ENCODE data around the gene MAPK11.
"Not testable (repeated sequence)": the region's sequence is repeated elsewhere in the genome, so short reads cannot be mapped to it uniquely, and the experiment has no call there.

The MAPK11 gene

DNA sequence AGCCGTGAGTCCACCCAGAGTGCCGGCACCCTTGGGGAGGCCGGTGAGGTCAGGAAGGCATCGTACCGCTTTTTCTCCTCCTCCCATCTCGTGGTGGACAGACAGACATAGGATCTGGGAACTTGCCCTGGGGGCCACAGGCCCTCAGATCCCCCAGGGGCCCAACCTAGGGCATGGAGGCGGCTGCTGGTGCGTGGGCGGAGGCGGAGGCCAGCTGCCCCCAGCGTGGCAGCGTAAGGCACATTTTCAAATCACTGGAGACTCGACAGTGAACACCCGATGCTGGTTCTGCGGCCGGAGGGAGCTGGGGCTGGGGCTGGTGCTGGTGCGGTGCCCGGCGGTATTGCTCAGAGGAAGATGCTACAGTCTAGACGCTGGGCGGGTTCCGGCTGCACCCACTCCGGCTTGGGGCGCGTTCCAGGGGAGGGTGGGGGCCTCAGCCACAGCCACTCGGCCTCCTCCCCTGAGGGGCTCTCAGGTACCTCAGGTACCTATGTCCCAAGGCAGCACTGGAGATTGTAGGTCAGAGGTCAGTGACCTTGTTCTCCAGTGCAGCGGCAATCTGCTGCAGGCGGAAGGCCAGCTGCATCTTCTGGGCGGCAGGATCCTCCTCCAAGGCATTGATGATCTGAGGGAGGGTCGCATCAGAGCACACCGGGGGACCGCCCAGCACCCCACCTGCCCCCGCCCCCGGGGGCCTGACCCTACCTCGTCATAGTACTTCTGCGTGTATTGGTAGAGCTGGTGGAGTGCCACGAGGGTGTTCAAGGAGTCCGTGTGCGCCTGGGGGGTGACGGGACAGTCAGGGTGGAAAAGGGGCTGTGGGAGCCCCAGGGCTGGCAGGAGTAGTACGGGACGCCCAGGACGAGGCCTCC lies 5.2 kb upstream of the MAPK11 start:
- H4K20me1 ChIP-seq (ENCODE audit: insufficient read depth, low read length), result peaks cover 6% of the 10 kb centered on the region; the same call in 1 of the 2 replicates
- no peak overlapping the region for H3K9ac ChIP-seq (ENCODE audit: low read length)
- H3K9me3 ChIP-seq (ENCODE audit: insufficient read depth, low read length), result no peaks in the 10 kb centered on the region
- peaks cover 10% of the 10 kb centered on the region for H3K36me3 ChIP-seq (replicated peaks; ENCODE audit: low read depth, low read length)
- H3K27ac ChIP-seq (ENCODE audit: low read length), result no peak overlapping the region
- peaks cover 12% of the 10 kb centered on the region for H3K4me1 ChIP-seq (ENCODE audit: low read length)
- no peak overlapping the region for H2AFZ ChIP-seq (ENCODE audit: low read depth, low read length)
- no peaks in the 10 kb centered on the region for H3K79me2 ChIP-seq (ENCODE audit: low read length)
- no peak overlapping the region for H3K4me3 ChIP-seq (ENCODE audit: low read length)
- no peaks in the 10 kb centered on the region for H3K27me3 ChIP-seq (ENCODE audit: low read depth, low read length)
- H3K4me2 ChIP-seq (ENCODE audit: low read length), result no peak overlapping the region
- TF ChIP-seq, protein P1, sequence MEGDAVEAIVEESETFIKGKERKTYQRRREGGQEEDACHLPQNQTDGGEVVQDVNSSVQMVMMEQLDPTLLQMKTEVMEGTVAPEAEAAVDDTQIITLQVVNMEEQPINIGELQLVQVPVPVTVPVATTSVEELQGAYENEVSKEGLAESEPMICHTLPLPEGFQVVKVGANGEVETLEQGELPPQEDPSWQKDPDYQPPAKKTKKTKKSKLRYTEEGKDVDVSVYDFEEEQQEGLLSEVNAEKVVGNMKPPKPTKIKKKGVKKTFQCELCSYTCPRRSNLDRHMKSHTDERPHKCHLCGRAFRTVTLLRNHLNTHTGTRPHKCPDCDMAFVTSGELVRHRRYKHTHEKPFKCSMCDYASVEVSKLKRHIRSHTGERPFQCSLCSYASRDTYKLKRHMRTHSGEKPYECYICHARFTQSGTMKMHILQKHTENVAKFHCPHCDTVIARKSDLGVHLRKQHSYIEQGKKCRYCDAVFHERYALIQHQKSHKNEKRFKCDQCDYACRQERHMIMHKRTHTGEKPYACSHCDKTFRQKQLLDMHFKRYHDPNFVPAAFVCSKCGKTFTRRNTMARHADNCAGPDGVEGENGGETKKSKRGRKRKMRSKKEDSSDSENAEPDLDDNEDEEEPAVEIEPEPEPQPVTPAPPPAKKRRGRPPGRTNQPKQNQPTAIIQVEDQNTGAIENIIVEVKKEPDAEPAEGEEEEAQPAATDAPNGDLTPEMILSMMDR (IDR thresholded peaks at IDR 0.05; ENCODE audit: low read depth, low read length), result no peak
- no peak for TF ChIP-seq EZH2phosphoT487 (IDR thresholded peaks at IDR 0.05; ENCODE audit: low read depth)

DNA sequence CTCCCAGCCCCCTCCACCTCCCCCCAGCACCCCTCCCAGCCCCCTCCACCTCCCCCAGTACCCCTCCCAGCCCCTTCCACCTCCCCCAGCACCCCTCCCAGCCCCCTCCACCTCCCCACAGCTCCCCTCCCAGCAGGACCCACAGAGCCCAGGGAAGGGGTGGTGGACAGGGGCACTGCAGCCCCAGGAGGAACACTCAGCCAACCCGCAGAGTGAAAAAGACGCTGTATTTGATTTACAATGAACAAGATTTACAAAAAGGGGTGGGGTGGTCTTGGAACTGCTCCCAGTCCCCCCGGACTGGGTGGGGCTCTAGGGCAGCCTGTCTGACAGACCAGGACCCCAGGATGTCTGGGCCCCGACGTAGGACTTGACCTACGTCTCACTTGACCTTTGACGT lies 4.6 kb upstream of the MAPK11 start:
- H3K79me2 ChIP-seq (ENCODE audit: low read length), result no peaks in the 10 kb centered on the region
- no peak overlapping the region for H2AFZ ChIP-seq (ENCODE audit: low read depth, low read length)
- H3K9ac ChIP-seq (ENCODE audit: low read length), result no peak overlapping the region
- H3K36me3 ChIP-seq (replicated peaks; ENCODE audit: low read depth, low read length), result peaks cover 10% of the 10 kb centered on the region
- peaks cover 12% of the 10 kb centered on the region for H3K4me1 ChIP-seq (ENCODE audit: low read length)
- peaks cover 6% of the 10 kb centered on the region; the same call in 1 of the 2 replicates for H4K20me1 ChIP-seq (ENCODE audit: insufficient read depth, low read length)
- TF ChIP-seq, protein P1 (IDR thresholded peaks at IDR 0.05; ENCODE audit: low read depth, low read length), result no peak
- TF ChIP-seq EZH2phosphoT487 (IDR thresholded peaks at IDR 0.05; ENCODE audit: low read depth), result no peak
- H3K9me3 ChIP-seq (ENCODE audit: insufficient read depth, low read length), result no peaks in the 10 kb centered on the region
- H3K27ac ChIP-seq (ENCODE audit: low read length), result no peak overlapping the region
- no peak overlapping the region for H3K4me3 ChIP-seq (ENCODE audit: low read length)
- no peaks in the 10 kb centered on the region for H3K27me3 ChIP-seq (ENCODE audit: low read depth, low read length)
- no peak overlapping the region for H3K4me2 ChIP-seq (ENCODE audit: low read length)

DNA sequence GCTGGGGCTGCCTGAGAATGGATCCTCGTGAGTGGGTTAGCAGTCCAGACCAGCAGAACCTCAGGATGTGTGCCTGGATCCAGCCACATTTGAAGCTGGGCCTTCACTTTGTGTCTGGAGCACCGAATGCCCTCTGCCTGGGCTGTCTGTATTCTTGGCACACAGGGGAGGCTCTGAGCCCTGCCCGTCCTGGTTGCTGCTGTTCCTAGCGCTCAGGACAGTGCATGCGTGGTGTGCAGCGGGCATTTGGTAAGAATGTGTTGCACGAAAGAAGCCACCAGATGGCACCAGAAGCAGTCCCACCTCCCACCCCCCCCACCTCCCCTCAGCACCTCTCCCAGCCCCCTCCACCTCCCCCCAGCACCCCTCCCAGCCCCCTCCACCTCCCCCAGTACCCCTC lies 4.1 kb upstream of the MAPK11 start:
- H3K9ac ChIP-seq (ENCODE audit: low read length), result no peak overlapping the region
- no peak overlapping the region for H3K27ac ChIP-seq (ENCODE audit: low read length)
- H3K4me1 ChIP-seq (ENCODE audit: low read length), result peaks cover 16% of the 10 kb centered on the region
- H3K9me3 ChIP-seq (ENCODE audit: insufficient read depth, low read length), result no peaks in the 10 kb centered on the region
- TF ChIP-seq, protein P1 (IDR thresholded peaks at IDR 0.05; ENCODE audit: low read depth, low read length), result 0 out of 2 replicates have a peak, but pooled peaks have one; percentile 15
- TF ChIP-seq EZH2phosphoT487 (IDR thresholded peaks at IDR 0.05; ENCODE audit: low read depth), result no peak
- no peaks in the 10 kb centered on the region for H3K27me3 ChIP-seq (ENCODE audit: low read depth, low read length)
- no peak overlapping the region for H3K4me3 ChIP-seq (ENCODE audit: low read length)
- peaks cover 6% of the 10 kb centered on the region; the same call in 1 of the 2 replicates for H4K20me1 ChIP-seq (ENCODE audit: insufficient read depth, low read length)
- no peaks in the 10 kb centered on the region for H3K79me2 ChIP-seq (ENCODE audit: low read length)
- H3K4me2 ChIP-seq (ENCODE audit: low read length), result no peak overlapping the region
- H3K36me3 ChIP-seq (replicated peaks; ENCODE audit: low read depth, low read length), result peaks cover 10% of the 10 kb centered on the region
- no peak overlapping the region for H2AFZ ChIP-seq (ENCODE audit: low read depth, low read length)

DNA sequence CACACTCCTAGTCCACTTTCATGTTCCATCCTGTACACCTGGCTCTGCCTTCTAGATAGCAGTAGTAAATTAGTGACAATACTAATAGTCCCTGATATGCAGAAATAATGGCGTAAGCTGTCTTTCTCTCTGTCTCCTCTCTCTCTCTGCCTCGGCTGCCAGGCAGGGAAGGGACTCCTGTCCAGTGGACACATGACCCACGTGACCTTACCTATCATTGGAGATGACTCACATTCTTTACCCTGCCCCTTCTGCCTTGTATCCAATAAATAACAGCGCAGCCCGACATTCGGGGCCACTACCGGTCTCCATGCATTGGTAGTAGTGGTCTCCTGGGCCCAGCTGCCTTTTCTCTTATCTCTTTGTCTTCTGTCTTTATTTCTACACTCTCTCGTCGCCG lies 3.6 kb upstream of the MAPK11 start:
- not testable (repeated sequence) for H3K79me2 ChIP-seq (ENCODE audit: low read length); H4K20me1 ChIP-seq (ENCODE audit: insufficient read depth, low read length); H3K9ac ChIP-seq (ENCODE audit: low read length); H2AFZ ChIP-seq (ENCODE audit: low read depth, low read length); H3K9me3 ChIP-seq (ENCODE audit: insufficient read depth, low read length); H3K27me3 ChIP-seq (ENCODE audit: low read depth, low read length); H3K27ac ChIP-seq (ENCODE audit: low read length); H3K4me2 ChIP-seq (ENCODE audit: low read length); H3K4me3 ChIP-seq (ENCODE audit: low read length)
- Histone ChIP-seq H3K4me1 (ENCODE audit: low read length) (peaks cover 18% of the 10 kb centered on the region), H3K36me3 (replicated peaks; ENCODE audit: low read depth, low read length) (peaks cover 10% of the 10 kb centered on the region)

DNA sequence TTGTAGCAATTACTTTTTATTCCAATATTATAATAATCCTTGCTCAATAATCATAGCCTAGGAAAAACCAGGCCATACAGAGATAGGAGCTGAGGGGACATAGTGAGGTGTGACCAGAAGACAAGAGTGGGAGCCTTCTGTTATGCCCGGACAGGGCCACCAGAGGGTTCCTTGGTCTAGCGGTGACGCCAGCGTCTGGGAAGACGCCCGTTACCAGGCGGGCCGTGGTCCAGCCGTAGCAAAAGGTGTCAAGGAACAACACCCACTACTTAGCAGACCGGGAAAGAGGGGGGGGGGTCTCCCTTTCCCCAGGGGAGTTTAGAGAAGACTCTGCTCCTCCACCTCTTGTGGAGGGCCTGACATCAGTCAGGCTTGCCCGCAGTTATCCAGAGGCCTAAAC lies 3.2 kb upstream of the MAPK11 start:
- not testable (repeated sequence) for H4K20me1 ChIP-seq (ENCODE audit: insufficient read depth, low read length); H3K27me3 ChIP-seq (ENCODE audit: low read depth, low read length); H3K79me2 ChIP-seq (ENCODE audit: low read length); H3K4me2 ChIP-seq (ENCODE audit: low read length); H3K27ac ChIP-seq (ENCODE audit: low read length); H2AFZ ChIP-seq (ENCODE audit: low read depth, low read length); H3K9ac ChIP-seq (ENCODE audit: low read length); H3K4me3 ChIP-seq (ENCODE audit: low read length); H3K9me3 ChIP-seq (ENCODE audit: insufficient read depth, low read length)
- Histone ChIP-seq H3K36me3 (replicated peaks; ENCODE audit: low read depth, low read length) (peaks cover 10% of the 10 kb centered on the region), H3K4me1 (ENCODE audit: low read length) (peaks cover 18% of the 10 kb centered on the region)

All from OCI-LY3 (cell line).